Stomach (tissue), 9 donors: ENCODE measurements around the gene KCNIP4. TPM values are rescaled to one million over a fixed set of nuclear protein-coding genes. Genes with fewer than 3 reads are reported as not detected.

Source experiments
- DNase-seq, 2 donors: peaks; one replicate each; pipeline versions ENCODE4 v3.0.0 to v3.0.0-alpha.2; 2013 to 2019
- H3K27ac ChIP-seq, 5 donors: fragments of 200-600 bp in 4 of 5; sonication (generic) in 4 of 5; one replicate each; pipeline ENCODE4 v1.5.1; 2013 to 2019; ENCODE audit warnings: mild to moderate bottlenecking in 1 of 5, moderate library complexity in 1 of 5
- H3K27me3 ChIP-seq, 3 donors: fragments of 200-600 bp; sonication (generic); one replicate each; pipeline ENCODE4 v1.5.1; 2017 to 2019; ENCODE audit warnings: mixed run types in 1 of 3
- H3K36me3 ChIP-seq, 4 donors: fragments of 200-600 bp; sonication (generic); 1 replicate in 3 of 4; 2 replicates in 1 of 4; pipeline ENCODE4 v1.5.1; 2016 to 2019
- H3K4me1 ChIP-seq, 4 donors: fragments of 200-600 bp; sonication (generic); one replicate each; pipeline ENCODE4 v1.5.1; 2016 to 2019
- H3K4me3 ChIP-seq, 4 donors: fragments of 200-600 bp; sonication (generic) in 3 of 4; one replicate each; pipeline ENCODE4 v1.5.1; 2016 to 2019; ENCODE audit warnings: mild to moderate bottlenecking in 1 of 4
- H3K9me3 ChIP-seq, 4 donors: fragments of 200-600 bp; sonication (generic); one replicate each; pipeline ENCODE4 v1.5.1; 2016 to 2019
- CTCF ChIP-seq, 7 experiments: fragments of 450-650 bp in 4 of 7; fragments of 200-600 bp in 3 of 7; sonication (generic) in 3 of 7; IDR thresholded peaks; one replicate each; pipeline ENCODE4 v1.5.1; 2016 to 2019; ENCODE audit warnings: antibody characterized with exemption in 7 of 7, control low read depth in 2 of 7, mild to moderate bottlenecking in 1 of 7
- EP300 ChIP-seq: sonication (generic); formaldehyde crosslinking; IDR thresholded peaks from one replicate; pipeline ENCODE4 v1.6.1; 2017; ENCODE audit warnings: antibody characterized with exemption
- POLR2A ChIP-seq, 4 donors: fragments of 450-650 bp; IDR thresholded peaks; one replicate each; pipeline ENCODE4 v1.6.1; 2016; ENCODE audit warnings: antibody characterized with exemption in 4 of 4, control low read depth in 2 of 4, mild to moderate bottlenecking in 1 of 4, moderate library complexity in 1 of 4
- POLR2AphosphoS5 ChIP-seq, 3 donors: sonication (generic); formaldehyde crosslinking; IDR thresholded peaks; one replicate each; pipeline ENCODE4 v1.6.1; 2016; ENCODE audit warnings: antibody characterized with exemption in 3 of 3
- WGBS, 5 donors: extraction: QIAGEN DNeasy Blood & Tissue Kit in 3 of 5; methylation state at CpG; one replicate each; pipeline versions ENCODE4 v1.1.5 to v1.1.7; 2013 to 2018; 5-methylcytosine and 5-hydroxymethylcytosine counted together
- intact Hi-C: fragments of 100-400 bp; cut with DNase I; formaldehyde crosslinking; loops from one replicate; pipeline ENCODE4 v1.15.1; 2023; ENCODE audit warnings: low total_unique reads
- polyA plus RNA-seq, 3 donors: library from polyadenylated mRNA; stranded (reverse); fragments of 200-250 nt; gene quantifications; one replicate each; pipeline ENCODE4 v1.2.3, GENCODE V29; 2013
- total RNA-seq, 5 donors: library from RNA; depleted of rRNA; stranded (reverse); fragments of >200 nt; gene quantifications; one replicate each; pipeline versions ENCODE4 v1.1.0 to v1.2.3, GENCODE V29; 2014 to 2016
- donor health status: healthy with polysubstance abuse.
- donor health status: Bipolar disorder and iron deficiency.
- donor health status: healthy.

The KCNIP4 gene
- total and polyA plus RNA-seq, 8 donors, result 0.23 to 1.8 (median 1.3) TPM; not detected in 4

DNA sequence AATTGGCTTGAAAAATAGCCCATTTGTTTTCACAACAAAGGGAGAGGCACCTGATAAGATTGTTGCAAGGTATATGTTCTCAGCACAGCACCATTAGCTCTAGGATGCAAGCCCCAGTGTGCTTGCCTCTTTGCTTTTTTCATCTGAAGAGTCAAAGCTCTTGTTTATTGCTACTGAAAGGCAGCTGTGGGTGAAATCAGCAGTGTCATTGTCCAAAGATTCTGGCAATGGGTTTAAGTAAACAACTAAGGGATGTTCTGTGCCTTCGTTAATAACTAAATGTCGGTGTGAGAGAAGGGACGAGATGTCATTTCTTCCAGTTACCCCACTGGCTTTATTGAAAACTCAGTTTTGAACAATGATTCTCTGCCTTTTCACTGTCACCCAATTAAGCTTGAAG is 567.7 kb downstream of the KCNIP4 start:
- no peak for DNase-seq
- Histone ChIP-seq H3K4me3 (no peak overlapping the region), H3K27ac (no peak overlapping the region), H3K27me3 (no peaks in the 10 kb centered on the region), H3K4me1 (no peaks in the 10 kb centered on the region), H3K9me3 (no peaks in the 10 kb centered on the region), H3K36me3 (no peaks in the 10 kb centered on the region)
- TF ChIP-seq POLR2AphosphoS5 (IDR thresholded peaks at IDR 0.05), result no peak
- no peak for TF ChIP-seq CTCF (IDR thresholded peaks at IDR 0.05)
- no peak for TF ChIP-seq POLR2A (IDR thresholded peaks at IDR 0.05)
- TF ChIP-seq EP300, result no peak
- WGBS, 5 donors, result 76 to 93% (median 85%) methylated on average over 3 of the region's 3 CpGs
- intact Hi-C loops, result no loop called here

DNA sequence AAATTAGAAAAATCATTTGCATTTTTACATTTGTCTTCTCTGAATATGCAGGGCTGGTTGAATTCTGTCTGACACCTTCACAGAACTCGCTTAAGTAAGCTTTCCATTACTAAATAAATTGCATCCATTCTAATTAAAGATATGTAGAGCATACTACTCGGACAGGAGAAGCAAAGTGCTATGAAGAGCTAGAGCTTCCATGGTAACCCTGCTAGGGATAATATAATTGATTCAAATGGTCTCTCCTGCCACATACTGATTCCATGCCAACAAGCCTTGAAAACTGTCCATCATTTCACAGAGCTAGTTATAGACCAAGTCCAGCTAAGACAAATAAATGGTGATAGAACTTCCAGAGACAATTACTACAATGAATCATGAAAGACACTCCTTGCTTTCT is 571.5 kb downstream of the KCNIP4 start:
- H3K9me3 ChIP-seq, result no peaks in the 10 kb centered on the region
- no peak overlapping the region for H3K4me3 ChIP-seq
- DNase-seq, result peak in 1 of 2 donors; percentile 3
- H3K27ac ChIP-seq, result no peak overlapping the region
- TF ChIP-seq EP300 (no peak), POLR2AphosphoS5 (IDR thresholded peaks at IDR 0.05) (no peak), CTCF (IDR thresholded peaks at IDR 0.05) (no peak), POLR2A (IDR thresholded peaks at IDR 0.05) (no peak)
- WGBS, 5 donors, result 70 to 84% (median 80%) methylated on average over 2 of the region's 2 CpGs
- H3K36me3 ChIP-seq, result no peaks in the 10 kb centered on the region
- H3K27me3 ChIP-seq, result no peaks in the 10 kb centered on the region
- intact Hi-C loops, result no loop called here
- no peaks in the 10 kb centered on the region for H3K4me1 ChIP-seq

DNA sequence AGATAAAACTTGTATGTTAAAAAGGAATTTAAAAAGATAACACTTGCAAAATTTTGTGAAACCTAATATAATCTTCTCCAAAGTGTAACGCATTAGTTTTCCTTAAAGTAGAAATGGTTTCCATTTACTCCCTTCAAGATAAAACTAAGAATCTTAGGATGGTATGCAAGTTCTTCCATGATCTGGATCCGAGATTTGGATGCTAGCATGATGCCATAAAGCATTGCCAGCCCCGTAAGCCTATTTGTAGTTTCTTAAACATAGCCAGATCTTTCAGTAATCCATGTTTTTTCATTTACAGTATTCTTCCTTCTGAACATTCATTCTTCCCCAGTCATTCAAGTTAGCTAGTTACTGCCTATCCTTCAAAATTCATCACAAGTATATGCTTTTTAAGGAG is 572.4 kb downstream of the KCNIP4 start:
- Histone ChIP-seq H3K4me3 (no peak overlapping the region), H3K27ac (no peak overlapping the region), H3K4me1 (no peaks in the 10 kb centered on the region), H3K9me3 (no peaks in the 10 kb centered on the region), H3K27me3 (no peaks in the 10 kb centered on the region), H3K36me3 (no peaks in the 10 kb centered on the region)
- DNase-seq, result no peak
- intact Hi-C loops, result no loop called here
- TF ChIP-seq CTCF (IDR thresholded peaks at IDR 0.05), result no peak
- TF ChIP-seq POLR2A (IDR thresholded peaks at IDR 0.05), result no peak
- TF ChIP-seq POLR2AphosphoS5 (IDR thresholded peaks at IDR 0.05), result no peak
- TF ChIP-seq EP300, result no peak
- 78 to 82% (median 80%) methylated on average over 3 of the region's 3 CpGs for WGBS, 5 donors

- intact Hi-C loops, result no loop called here
Observed at GRCh38 chr4:21374641-21375368, 573.8 kb downstream of the KCNIP4 start.

More at GRCh38 chr4:21374641-21375368, 573.8 kb downstream of the KCNIP4 start:
- H3K27me3 ChIP-seq, result no peaks in the 10 kb centered on the region
- no peaks in the 10 kb centered on the region for H3K9me3 ChIP-seq
- TF ChIP-seq POLR2A (IDR thresholded peaks at IDR 0.05) (no peak), EP300 (no peak), POLR2AphosphoS5 (IDR thresholded peaks at IDR 0.05) (no peak), CTCF (IDR thresholded peaks at IDR 0.05) (no peak)
- 79 to 93% (median 80%) methylated on average over 2 of the region's 2 CpGs for WGBS, 5 donors
- H3K36me3 ChIP-seq, result no peaks in the 10 kb centered on the region
- no peak for DNase-seq
- H3K4me3 ChIP-seq, result no peak overlapping the region
- no peaks in the 10 kb centered on the region for H3K4me1 ChIP-seq
- H3K27ac ChIP-seq, result no peak overlapping the region
